Upper lobe of left lung (tissue), 4 donors: ENCODE measurements around the gene PREX1.

Experiments used
- POLR2A ChIP-seq, 4 donors: fragments of 450-650 bp; IDR thresholded peaks; one replicate each; pipeline ENCODE4 v1.5.1; 2016 to 2017; ENCODE audit warnings: antibody characterized with exemption in 4 of 4, mild to moderate bottlenecking in 2 of 4
- POLR2AphosphoS5 ChIP-seq, 2 donors: sonication (generic); formaldehyde crosslinking; IDR thresholded peaks; one replicate each; pipeline ENCODE4 v1.5.1; 2017; ENCODE audit warnings: antibody characterized with exemption in 2 of 2
- TF ChIP-seq, protein P1 (sequence below), 6 experiments: fragments of 450-650 bp in 4 of 6; fragments of 200-600 bp in 2 of 6; sonication (generic) in 2 of 6; IDR thresholded peaks; one replicate each; pipeline ENCODE4 v1.5.1; 2016 to 2019; ENCODE audit warnings: antibody characterized with exemption in 6 of 6

DNA sequence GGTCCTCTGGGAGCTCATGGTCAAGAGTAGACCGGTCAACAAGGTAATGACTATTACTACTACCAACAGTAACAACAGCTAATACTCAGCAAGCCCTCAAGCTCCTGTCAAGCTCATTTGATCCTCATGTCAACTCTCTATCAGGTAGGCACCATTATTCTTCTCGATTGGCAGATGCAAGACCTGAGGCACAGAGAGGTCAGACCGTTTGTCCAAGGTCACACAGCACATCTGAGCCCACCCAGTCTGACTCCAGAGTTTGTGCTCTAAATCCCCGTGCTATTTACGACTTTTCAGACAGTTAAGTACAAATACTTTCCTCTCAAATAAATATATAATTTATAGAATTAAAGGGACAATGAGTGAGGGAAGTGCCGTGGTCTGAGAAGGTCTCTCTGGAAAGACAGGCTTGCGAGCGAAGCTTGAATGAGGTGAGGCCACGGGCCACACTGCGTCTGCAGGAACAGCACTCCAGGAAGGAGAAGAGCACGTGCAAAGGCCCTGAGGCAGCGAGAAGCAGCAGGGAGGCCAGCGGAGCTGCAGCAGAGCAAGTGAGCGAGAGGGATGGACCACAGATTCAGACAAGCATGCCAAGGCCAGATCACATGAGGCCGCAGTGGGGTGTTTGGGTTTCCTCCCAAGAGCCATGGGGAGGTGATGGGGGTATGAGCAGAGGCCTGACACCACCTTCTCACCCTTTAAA, 117.3 kb downstream of the PREX1 start:
- TF ChIP-seq, protein P1, sequence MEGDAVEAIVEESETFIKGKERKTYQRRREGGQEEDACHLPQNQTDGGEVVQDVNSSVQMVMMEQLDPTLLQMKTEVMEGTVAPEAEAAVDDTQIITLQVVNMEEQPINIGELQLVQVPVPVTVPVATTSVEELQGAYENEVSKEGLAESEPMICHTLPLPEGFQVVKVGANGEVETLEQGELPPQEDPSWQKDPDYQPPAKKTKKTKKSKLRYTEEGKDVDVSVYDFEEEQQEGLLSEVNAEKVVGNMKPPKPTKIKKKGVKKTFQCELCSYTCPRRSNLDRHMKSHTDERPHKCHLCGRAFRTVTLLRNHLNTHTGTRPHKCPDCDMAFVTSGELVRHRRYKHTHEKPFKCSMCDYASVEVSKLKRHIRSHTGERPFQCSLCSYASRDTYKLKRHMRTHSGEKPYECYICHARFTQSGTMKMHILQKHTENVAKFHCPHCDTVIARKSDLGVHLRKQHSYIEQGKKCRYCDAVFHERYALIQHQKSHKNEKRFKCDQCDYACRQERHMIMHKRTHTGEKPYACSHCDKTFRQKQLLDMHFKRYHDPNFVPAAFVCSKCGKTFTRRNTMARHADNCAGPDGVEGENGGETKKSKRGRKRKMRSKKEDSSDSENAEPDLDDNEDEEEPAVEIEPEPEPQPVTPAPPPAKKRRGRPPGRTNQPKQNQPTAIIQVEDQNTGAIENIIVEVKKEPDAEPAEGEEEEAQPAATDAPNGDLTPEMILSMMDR (IDR thresholded peaks at IDR 0.05) = no peak
- TF ChIP-seq POLR2A (IDR thresholded peaks at IDR 0.05) = no peak
- TF ChIP-seq POLR2AphosphoS5 (IDR thresholded peaks at IDR 0.05) = no peak
